K562 (cell line): ENCODE results near the gene AGO4. TPM values are rescaled to one million over a fixed set of nuclear protein-coding genes. Genes with fewer than 3 reads are reported as not detected.

ENCODE experiments used
- ESRRA ChIP-seq: fragments of 450-650 bp; IDR thresholded peaks from 2 replicates; pipeline ENCODE4 v1.6.1; 2014; ENCODE audit warnings: low read depth, mild to moderate bottlenecking, moderate library complexity, borderline replicate concordance
- HMGXB4 ChIP-seq: sonication (generic); formaldehyde crosslinking; IDR thresholded peaks from 2 replicates; pipeline ENCODE4 v1.8.1; 2023; ENCODE audit warnings: mild to moderate bottlenecking, missing genetic modification reagents
- IRF9 ChIP-seq: fragments of 450-650 bp; IDR thresholded peaks from 2 replicates; pipeline ENCODE4 v1.6.1; 2016; ENCODE audit warnings: missing biosample characterization, missing genetic modification characterization
- MNT ChIP-seq, 2 experiments: fragments of 450-650 bp; conservative IDR thresholded peaks; 2 replicates each; pipeline ENCODE4 v1.6.1; 2017; ENCODE audit warnings: mild to moderate bottlenecking in 2 of 2, moderate library complexity in 2 of 2
- MTA3 ChIP-seq: fragments of 450-650 bp; formaldehyde crosslinking; IDR thresholded peaks from 2 replicates; pipeline ENCODE4 v1.6.1; 2017; ENCODE audit warnings: mild to moderate bottlenecking, borderline replicate concordance
- PHF8 ChIP-seq: fragments of 200-600 bp; sonication (generic); IDR thresholded peaks from 2 replicates; pipeline ENCODE4 v1.6.1; 2012; ENCODE audit warnings: mixed run types, mild to moderate bottlenecking, inconsistent platforms, low read length, moderate library complexity, borderline replicate concordance
- POLR2AphosphoS2 ChIP-seq: IDR thresholded peaks from 2 replicates; pipeline ENCODE4 v1.6.1; 2012; ENCODE audit warnings: low read length, improper control_type of control experiment
- PURB ChIP-seq: sonication (generic); formaldehyde crosslinking; IDR thresholded peaks from 2 replicates; pipeline ENCODE4 v1.9.0; 2021; ENCODE audit warnings: low read depth, mild to moderate bottlenecking, missing genetic modification reagents
- RBBP5 ChIP-seq: fragments of 200-600 bp; sonication (generic); IDR thresholded peaks from 2 replicates; pipeline ENCODE4 v1.6.1; 2012; ENCODE audit warnings: borderline replicate concordance, mild to moderate bottlenecking, low read length, control low read depth, inconsistent platforms; ENCODE audit not compliant: insufficient read depth, poor library complexity, severe bottlenecking
- STAT5B ChIP-seq: fragments of 250-450 bp; sonication (Bioruptor Pico); IDR thresholded peaks from 2 replicates; pipeline ENCODE4 v1.8.0; 2021; ENCODE audit warnings: mild to moderate bottlenecking, inconsistent platforms
- polyA plus RNA-seq, 8 experiments: library from polyadenylated mRNA; depleted of rRNA in 4 of 8; stranded (reverse) in 5 of 8; unstranded in 3 of 8; fragments of >200 nt; fragmentation: Nextera tagmentation in 2 of 8; fragmentation: Illumina TruSeq in 1 of 8; extraction: Ambion mirVana in 2 of 8; extraction: Trizol in 1 of 8; gene quantifications; 2 replicates each; pipeline versions ENCODE4 v1.2.1 to v1.2.3, GENCODE V29; 2011 to 2014; ENCODE audit warnings: inconsistent platforms in 1 of 8, missing spikeins in 1 of 8
- total RNA-seq, 7 experiments: library from RNA; depleted of rRNA in 6 of 7; stranded (reverse); fragments of >200 nt in 6 of 7; fragmentation: Illumina TruSeq in 2 of 7; extraction: Trizol in 2 of 7; gene quantifications; 2 replicates each; pipeline versions ENCODE4 v1.2.1 to v1.2.3, GENCODE V29; 2011 to 2021; ENCODE audit warnings: low replicate concordance in 1 of 7
- TF ChIP-seq, protein P1 (sequence below), 2 experiments: fragments of 200-800 bp in 1 of 2; sonication (Bioruptor generic) in 1 of 2; sonication (generic) in 1 of 2; formaldehyde crosslinking in 1 of 2; IDR thresholded peaks in 1 of 2; conservative IDR thresholded peaks in 1 of 2; 2 replicates each; pipeline versions ENCODE4 v1.5.0 to v1.6.1; 2016 to 2020; ENCODE audit warnings: missing compliant biosample characterization in 1 of 2, missing genetic modification characterization in 1 of 2, missing genetic modification reagents in 1 of 2
- TF ChIP-seq, protein P2 (sequence below), 2 experiments: fragments of 250-450 bp in 1 of 2; fragments of 450-650 bp in 1 of 2; sonication (Bioruptor Pico) in 1 of 2; IDR thresholded peaks; 2 replicates each; pipeline versions ENCODE4 v1.6.1 to v1.8.0; 2016 to 2021; ENCODE audit warnings: mild to moderate bottlenecking in 2 of 2, moderate library complexity in 2 of 2, missing compliant biosample characterization in 1 of 2, missing genetic modification characterization in 1 of 2

The AGO4 gene
- total and polyA plus RNA-seq, 9 of the 15 experiments (the other 6 are each of a cell fraction or from before 2014, with no cell fraction given), result 1.3 to 10.5 (median 6.5) TPM

- no peak for TF ChIP-seq IRF9 (tag)
- no peak for TF ChIP-seq POLR2AphosphoS2
- no peak for TF ChIP-seq PHF8
- peak in 1 of 2 experiments; percentile 39; a peak in 2 of 4 replicates for TF ChIP-seq MNT (conservative IDR thresholded peaks at IDR 0.05)
- TF ChIP-seq STAT5B (CRISPR knock-in tag), result no peak
- TF ChIP-seq MTA3, result peak; percentile 49; the same call in 1 of the 2 replicates
- no peak for TF ChIP-seq PURB (CRISPR knock-in tag)
- 0 out of 2 replicates have a peak, but pooled peaks have one; percentile 52 for TF ChIP-seq HMGXB4 (CRISPR knock-in tag)
- TF ChIP-seq, protein P1, sequence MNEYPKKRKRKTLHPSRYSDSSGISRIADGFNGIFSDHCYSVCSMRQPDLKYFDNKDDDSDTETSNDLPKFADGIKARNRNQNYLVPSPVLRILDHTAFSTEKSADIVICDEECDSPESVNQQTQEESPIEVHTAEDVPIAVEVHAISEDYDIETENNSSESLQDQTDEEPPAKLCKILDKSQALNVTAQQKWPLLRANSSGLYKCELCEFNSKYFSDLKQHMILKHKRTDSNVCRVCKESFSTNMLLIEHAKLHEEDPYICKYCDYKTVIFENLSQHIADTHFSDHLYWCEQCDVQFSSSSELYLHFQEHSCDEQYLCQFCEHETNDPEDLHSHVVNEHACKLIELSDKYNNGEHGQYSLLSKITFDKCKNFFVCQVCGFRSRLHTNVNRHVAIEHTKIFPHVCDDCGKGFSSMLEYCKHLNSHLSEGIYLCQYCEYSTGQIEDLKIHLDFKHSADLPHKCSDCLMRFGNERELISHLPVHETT (CRISPR knock-in tag; conservative IDR thresholded peaks at IDR 0.05 in 1 of 2, IDR thresholded peaks at IDR 0.05 in 1 of 2), result peak in 1 of 2 experiments; percentile 87; a peak in 2 of 4 replicates
- peak; percentile 49; the same call in 1 of the 2 replicates for TF ChIP-seq ESRRA
- TF ChIP-seq RBBP5, result peak; percentile 94
- TF ChIP-seq, protein P2, sequence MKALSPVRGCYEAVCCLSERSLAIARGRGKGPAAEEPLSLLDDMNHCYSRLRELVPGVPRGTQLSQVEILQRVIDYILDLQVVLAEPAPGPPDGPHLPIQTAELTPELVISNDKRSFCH (CRISPR knock-in tag; IDR thresholded peaks at IDR 0.05), result no peak
- TF ChIP-seq, protein P2 (tag; IDR thresholded peaks at IDR 0.05), result 0 out of 2 replicates have a peak, but pooled peaks have one; percentile 36
Observed at GRCh38 chr1:35807614-35808449, at the start of gene AGO4 (continued).
